Colonic mucosa (tissue), 4 donors: ENCODE results near the gene CD52. TPM values are rescaled to one million over a fixed set of nuclear protein-coding genes. Genes with fewer than 3 reads are reported as not detected.
A peak's percentile ranks its signal among the peaks of the same experiment; 100 is the strongest.

Experiments
- DNase-seq: peaks from one replicate; pipeline ENCODE4 v3.0.0-alpha.2; 2020
- H3K27ac ChIP-seq: fragments of 200-600 bp; one replicate; pipeline ENCODE4 v1.8.0; 2021
- H3K27me3 ChIP-seq: fragments of 200-600 bp; one replicate; pipeline ENCODE4 v1.8.0; 2021
- H3K36me3 ChIP-seq: fragments of 200-600 bp; one replicate; pipeline ENCODE4 v1.8.0; 2021
- H3K4me1 ChIP-seq: fragments of 200-600 bp; one replicate; pipeline ENCODE4 v1.8.0; 2021; ENCODE audit warnings: mild to moderate bottlenecking
- H3K4me3 ChIP-seq: fragments of 200-600 bp; one replicate; pipeline ENCODE4 v1.8.0; 2021
- H3K9ac ChIP-seq, 2 donors: one replicate each; pipeline ENCODE4 v1.7.0; 2013; ENCODE audit warnings: control low read depth in 2 of 2, low read depth in 2 of 2, low read length in 2 of 2
- H3K9me3 ChIP-seq: fragments of 200-600 bp; one replicate; pipeline ENCODE4 v1.8.0; 2021
- CTCF ChIP-seq: fragments of 200-600 bp; IDR thresholded peaks from one replicate; pipeline ENCODE4 v1.8.0; 2022; ENCODE audit warnings: antibody characterized with exemption, mild to moderate bottlenecking
- intact Hi-C: fragments of 100-400 bp; cut with DNase I; formaldehyde crosslinking; loops from one replicate; pipeline ENCODE4 v1.14.1; 2022
- total RNA-seq, 2 donors: library from RNA; stranded (reverse); fragmentation: NEBNext Ultra II Directional in 1 of 2; extraction: Animal tissue kit (Norgen Biotek cat#: 25700) in 1 of 2; gene quantifications; one replicate each; pipeline ENCODE4 v1.2.1, GENCODE V29; 2021
- donor health status: healthy.
- donor health status: DM: no; HTN: no; CAD: no.
- donor health status: DM: no; HTN: no; CAD: no.

Gene CD52
- total RNA-seq, 2 donors from 2014 or later, result 9.4 to 13.1 TPM

GRCh38 chr1:26284597-26285347 is 33.0 kb upstream of the CD52 start:
- peak; percentile 74 for DNase-seq
- Histone ChIP-seq H3K9me3 (no peaks in the 10 kb centered on the region), H3K27me3 (no peaks in the 10 kb centered on the region), H3K4me1 (peaks cover 15% of the 10 kb centered on the region), H3K9ac (peak overlapping the region in 1 of 2 donors; percentile 68), H3K27ac (peak overlapping the region; percentile 34), H3K4me3 (no peak overlapping the region), H3K36me3 (peaks cover 7% of the 10 kb centered on the region)
- intact Hi-C loops, result loop anchor here (2.0 kb wide), 1 partner anchor 80 kb away; no protein-coding TSS in a partner anchor
- peak; percentile 82 for TF ChIP-seq CTCF

GRCh38 chr1:26285366-26286063 is 32.2 kb upstream of the CD52 start:
- intact Hi-C loops, result loop anchor here (2.0 kb wide), 1 partner anchor 79 kb away; no protein-coding TSS in a partner anchor
- Histone ChIP-seq H3K9ac (no peak overlapping the region), H3K27ac (peak overlapping the region; percentile 34), H3K27me3 (no peaks in the 10 kb centered on the region), H3K36me3 (peaks cover 7% of the 10 kb centered on the region), H3K4me3 (no peak overlapping the region), H3K9me3 (no peaks in the 10 kb centered on the region), H3K4me1 (peaks cover 22% of the 10 kb centered on the region)
- peak; percentile 65 for DNase-seq
- TF ChIP-seq CTCF, result peak; percentile 32

- Histone ChIP-seq H3K36me3 (peaks cover 7% of the 10 kb centered on the region), H3K9ac (no peak overlapping the region), H3K4me1 (peaks cover 22% of the 10 kb centered on the region), H3K27me3 (no peaks in the 10 kb centered on the region), H3K27ac (peak overlapping the region; percentile 67), H3K4me3 (no peak overlapping the region), H3K9me3 (no peaks in the 10 kb centered on the region)
- intact Hi-C loops, result no loop called here
- no peak for TF ChIP-seq CTCF
- DNase-seq, result no peak
Measured at GRCh38 chr1:26286064-26286416, 31.7 kb upstream of the CD52 start.

- peak overlapping the region; percentile 67 for H3K27ac ChIP-seq
- no peak for TF ChIP-seq CTCF
- no peaks in the 10 kb centered on the region for H3K36me3 ChIP-seq
- DNase-seq, result peak; percentile 53
- H3K4me1 ChIP-seq, result peaks cover 11% of the 10 kb centered on the region
- no peaks in the 10 kb centered on the region for H3K27me3 ChIP-seq
- no peak overlapping the region for H3K4me3 ChIP-seq
- intact Hi-C loops, result no loop called here
- H3K9ac ChIP-seq, result no peak overlapping the region
- no peaks in the 10 kb centered on the region for H3K9me3 ChIP-seq
Measured at GRCh38 chr1:26287033-26287711, 30.6 kb upstream of the CD52 start.

- no peak overlapping the region for H3K4me3 ChIP-seq
- H3K9ac ChIP-seq, result no peak overlapping the region
- no peak for TF ChIP-seq CTCF
- no peaks in the 10 kb centered on the region for H3K36me3 ChIP-seq
- H3K27me3 ChIP-seq, result no peaks in the 10 kb centered on the region
- H3K27ac ChIP-seq, result peak overlapping the region; percentile 67
- no peaks in the 10 kb centered on the region for H3K9me3 ChIP-seq
- no peak for DNase-seq
- intact Hi-C loops, result no loop called here
- H3K4me1 ChIP-seq, result peaks cover 11% of the 10 kb centered on the region
Measured at GRCh38 chr1:26287811-26288210, 29.9 kb upstream of the CD52 start.
